ENCODE measurements around the gene SPATA32. TPM values are rescaled to one million over a fixed set of nuclear protein-coding genes. Genes with fewer than 3 reads are reported as not detected.

SPATA32 gene
- total and polyA plus RNA-seq, 2 experiments from 2014 or later: not detected

GRCh38 chr17:45228763-45229539 is 32.9 kb downstream of the SPATA32 start:
- ATAC-seq: peak; percentile 56
- Histone ChIP-seq H3K36me3 (ENCODE audit: insufficient read depth) (no peaks in the 10 kb centered on the region), H3F3A (replicated peaks; ENCODE audit: low read depth) (0 out of 2 replicates have a peak, but pooled peaks cover 2% of the 10 kb centered on the region), H2AFZ (peak overlapping the region; percentile 47), H3K4me2 (peak overlapping the region; percentile 26; the same call in 1 of the 2 replicates), H3K27ac (ENCODE audit: low read depth) (no peak overlapping the region), H4K20me1 (replicated peaks; ENCODE audit: insufficient read depth) (no peaks in the 10 kb centered on the region), H3K4me1 (ENCODE audit: insufficient read depth) (peaks cover 27% of the 10 kb centered on the region), H3K27me3 (ENCODE audit: insufficient read depth) (peaks cover 4% of the 10 kb centered on the region), H3K79me2 (replicated peaks; ENCODE audit: insufficient read depth) (no peaks in the 10 kb centered on the region), H3K4me3 (no peak overlapping the region), H3K9me2 (ENCODE audit: insufficient read depth) (no peaks in the 10 kb centered on the region)
- no peaks in the 10 kb centered on the region; the same call in 2 of the 3 replicates for H3K9me3 Mint-ChIP-seq
- TF ChIP-seq CREB1 (CRISPR knock-in tag; IDR thresholded peaks at IDR 0.05; ENCODE audit: low read depth): peak; percentile 77
- no peak for TF ChIP-seq REST (IDR thresholded peaks at IDR 0.05; ENCODE audit: unreplicated experiment)
- peaks cover 40% of the 10 kb centered on the region for H3K4me1 Mint-ChIP-seq
- H3K27ac Mint-ChIP-seq: peak overlapping the region; percentile 40; the same call in 1 of the 2 replicates
- no peak overlapping the region for H3K4me3 Mint-ChIP-seq
- H3K36me3 Mint-ChIP-seq (ENCODE audit: low read depth): no peaks in the 10 kb centered on the region
- peaks cover 17% of the 10 kb centered on the region for H3K27me3 Mint-ChIP-seq (ENCODE audit: insufficient read depth, low read depth, poor library complexity)
- peak; percentile 64 for DNase-seq (ENCODE audit: low spot score)

GRCh38 chr17:45227926-45228762 is 33.8 kb downstream of the SPATA32 start:
- DNase-seq (ENCODE audit: low spot score): no peak
- H4K20me1 ChIP-seq (replicated peaks; ENCODE audit: insufficient read depth): no peaks in the 10 kb centered on the region
- H3K4me3 ChIP-seq: no peak overlapping the region
- H3K79me2 ChIP-seq (replicated peaks; ENCODE audit: insufficient read depth): no peaks in the 10 kb centered on the region
- Mint-ChIP-seq H3K4me1 (peaks cover 48% of the 10 kb centered on the region), H3K9me3 (no peaks in the 10 kb centered on the region; the same call in 2 of the 3 replicates), H3K4me3 (no peak overlapping the region), H3K27me3 (ENCODE audit: insufficient read depth, low read depth, poor library complexity) (peaks cover 25% of the 10 kb centered on the region), H3K27ac (no peak overlapping the region), H3K36me3 (ENCODE audit: low read depth) (no peaks in the 10 kb centered on the region)
- no peak overlapping the region for H3K4me2 ChIP-seq
- no peak overlapping the region for H3K27ac ChIP-seq (ENCODE audit: low read depth)
- ATAC-seq: peak; percentile 3; the same call in 2 of the 3 replicates
- H3K9me2 ChIP-seq (ENCODE audit: insufficient read depth): no peaks in the 10 kb centered on the region
- H2AFZ ChIP-seq: peak overlapping the region; percentile 47; the same call in 1 of the 2 replicates
- H3K4me1 ChIP-seq (ENCODE audit: insufficient read depth): peaks cover 30% of the 10 kb centered on the region
- H3K27me3 ChIP-seq (ENCODE audit: insufficient read depth): peaks cover 12% of the 10 kb centered on the region
- H3K36me3 ChIP-seq (ENCODE audit: insufficient read depth): no peaks in the 10 kb centered on the region
- H3F3A ChIP-seq (replicated peaks; ENCODE audit: low read depth): 0 out of 2 replicates have a peak, but pooled peaks cover 2% of the 10 kb centered on the region
- TF ChIP-seq EZH2 (IDR thresholded peaks at IDR 0.05; ENCODE audit: low read depth, unreplicated experiment): no peak
- TF ChIP-seq JUNB (IDR thresholded peaks at IDR 0.05; ENCODE audit: unreplicated experiment): no peak
- TF ChIP-seq NANOG (IDR thresholded peaks at IDR 0.05; ENCODE audit: borderline replicate concordance): no peak
- no peak for TF ChIP-seq POLR2AphosphoS5 (IDR thresholded peaks at IDR 0.05; ENCODE audit: low read depth)
- TF ChIP-seq REST (IDR thresholded peaks at IDR 0.05; ENCODE audit: unreplicated experiment): no peak
